GM23338 (cell line): ENCODE measurements around the gene COL4A2. TPM values are rescaled to one million over a fixed set of nuclear protein-coding genes. Genes with fewer than 3 reads are reported as not detected.

ENCODE experiments used
- ATAC-seq: fragments of 200-7000 bp; cut with Tn5 transposase; 3 replicates; pipeline ENCODE4 v1.9.1; 2020
- DNase-seq: peaks from one replicate; pipeline ENCODE4 v3.0.0-alpha.2; 2015; ENCODE audit warnings: low spot score
- H2AFZ ChIP-seq: fragments of 200-600 bp; sonication (generic); 2 replicates; pipeline ENCODE4 v1.8.0; 2016; ENCODE audit warnings: antibody characterized with exemption, mild to moderate bottlenecking, moderate library complexity
- H3F3A ChIP-seq: fragments of 200-600 bp; sonication (generic); replicated peaks from 2 replicates; pipeline ENCODE4 v1.8.0; 2017; ENCODE audit warnings: antibody characterized with exemption, mixed run types, low read depth
- H3K27ac ChIP-seq: fragments of 200-600 bp; sonication (generic); 2 replicates; pipeline ENCODE4 v1.6.1; 2016; ENCODE audit warnings: low read depth
- H3K27me3 ChIP-seq: fragments of 200-600 bp; sonication (generic); 2 replicates; pipeline ENCODE4 v1.8.0; 2016; ENCODE audit warnings: mild to moderate bottlenecking, mixed run types, moderate library complexity; ENCODE audit not compliant: insufficient read depth
- H3K36me3 ChIP-seq: fragments of 200-600 bp; sonication (generic); 2 replicates; pipeline ENCODE4 v1.8.0; 2016; ENCODE audit warnings: mild to moderate bottlenecking; ENCODE audit not compliant: insufficient read depth
- H3K4me1 ChIP-seq: fragments of 200-600 bp; sonication (generic); 2 replicates; pipeline ENCODE4 v1.8.0; 2016; ENCODE audit warnings: mild to moderate bottlenecking, moderate library complexity; ENCODE audit not compliant: insufficient read depth
- H3K4me2 ChIP-seq: fragments of 200-600 bp; sonication (generic); 2 replicates; pipeline ENCODE4 v1.7.1; 2017; ENCODE audit warnings: mixed run types
- H3K4me3 ChIP-seq: fragments of 200-600 bp; sonication (generic); 2 replicates; pipeline ENCODE4 v1.6.1; 2016; ENCODE audit warnings: mixed run types
- H3K79me2 ChIP-seq: fragments of 200-600 bp; sonication (generic); replicated peaks from 2 replicates; pipeline ENCODE4 v1.8.0; 2017; ENCODE audit warnings: mild to moderate bottlenecking; ENCODE audit not compliant: insufficient read depth
- H3K9me2 ChIP-seq: fragments of 200-600 bp; sonication (generic); 2 replicates; pipeline ENCODE4 v1.8.0; 2017; ENCODE audit not compliant: insufficient read depth
- H4K20me1 ChIP-seq: fragments of 200-600 bp; sonication (generic); replicated peaks from 2 replicates; pipeline ENCODE4 v1.8.0; 2017; ENCODE audit warnings: mild to moderate bottlenecking; ENCODE audit not compliant: insufficient read depth
- H3K27ac Mint-ChIP-seq: 2 replicates; pipeline ENCODE4 v1.8.0; 2020; ENCODE audit warnings: inconsistent platforms, mild to moderate bottlenecking, moderate library complexity, mixed read lengths
- H3K27me3 Mint-ChIP-seq: 3 replicates; pipeline ENCODE4 v1.8.0; 2022; ENCODE audit warnings: low read depth, mild to moderate bottlenecking, moderate library complexity, mixed read lengths, inconsistent platforms; ENCODE audit not compliant: insufficient read depth, poor library complexity
- H3K36me3 Mint-ChIP-seq: 3 replicates; pipeline ENCODE4 v1.8.0; 2021; ENCODE audit warnings: low read depth, mild to moderate bottlenecking, inconsistent platforms, moderate library complexity, mixed read lengths
- H3K4me1 Mint-ChIP-seq: 3 replicates; pipeline ENCODE4 v1.8.0; 2020; ENCODE audit warnings: mild to moderate bottlenecking, inconsistent platforms, mixed read lengths
- H3K4me3 Mint-ChIP-seq: 3 replicates; pipeline ENCODE4 v1.8.0; 2021; ENCODE audit warnings: moderate library complexity, mild to moderate bottlenecking, inconsistent platforms, mixed read lengths
- H3K9me3 Mint-ChIP-seq: 3 replicates; pipeline ENCODE4 v1.8.0; 2020; ENCODE audit warnings: moderate library complexity, mild to moderate bottlenecking, inconsistent platforms, mixed read lengths
- CREB1 ChIP-seq: fragments of 250-450 bp; sonication (Bioruptor Pico); IDR thresholded peaks from 2 replicates; pipeline ENCODE4 v1.5.0; 2020; ENCODE audit warnings: low read depth, mild to moderate bottlenecking, moderate library complexity
- CTCF ChIP-seq, 2 experiments: fragments of 200-600 bp in 1 of 2; sonication (generic) in 1 of 2; conservative IDR thresholded peaks; 2 replicates each; pipeline versions ENCODE4 v1.5.1 to v1.6.1; 2016 to 2017; ENCODE audit warnings: antibody characterized with exemption in 2 of 2, low read depth in 2 of 2, mild to moderate bottlenecking in 2 of 2, moderate library complexity in 1 of 2
- ETS1 ChIP-seq: IDR thresholded peaks from 2 replicates; pipeline ENCODE4 v1.6.1; 2016; ENCODE audit warnings: antibody characterized with exemption
- EZH2 ChIP-seq: fragments of 200-600 bp; sonication (generic); IDR thresholded peaks from one replicate; pipeline ENCODE4 v1.8.0; 2017; ENCODE audit warnings: antibody characterized with exemption, mild to moderate bottlenecking, low read depth; ENCODE audit not compliant: unreplicated experiment
- JUNB ChIP-seq: IDR thresholded peaks from one replicate; pipeline ENCODE4 v1.6.1; 2016; ENCODE audit warnings: antibody characterized with exemption; ENCODE audit not compliant: unreplicated experiment
- NANOG ChIP-seq: IDR thresholded peaks from 2 replicates; pipeline ENCODE4 v1.6.1; 2016; ENCODE audit warnings: antibody characterized with exemption, borderline replicate concordance
- POLR2AphosphoS5 ChIP-seq: IDR thresholded peaks from 2 replicates; pipeline ENCODE4 v1.6.1; 2016; ENCODE audit warnings: antibody characterized with exemption, low read depth
- REST ChIP-seq: IDR thresholded peaks from one replicate; pipeline ENCODE4 v1.6.1; 2018; ENCODE audit warnings: antibody characterized with exemption; ENCODE audit not compliant: unreplicated experiment
- STAT1 ChIP-seq: IDR thresholded peaks from one replicate; pipeline ENCODE4 v1.6.1; 2016; ENCODE audit warnings: antibody characterized with exemption; ENCODE audit not compliant: unreplicated experiment
- ZNF114 ChIP-seq: fragments of 250-450 bp; sonication (Bioruptor Pico); IDR thresholded peaks from 2 replicates; pipeline ENCODE4 v1.5.0; 2020; ENCODE audit warnings: mild to moderate bottlenecking, moderate library complexity
- ZNF331 ChIP-seq: fragments of 250-450 bp; sonication (Bioruptor Pico); IDR thresholded peaks from 2 replicates; pipeline ENCODE4 v1.5.0; 2020; ENCODE audit warnings: low read depth, mild to moderate bottlenecking, moderate library complexity
- polyA plus RNA-seq: library from polyadenylated mRNA; unstranded; fragments of >200 nt; fragmentation: Nextera tagmentation; extraction: Ambion mirVana; gene quantifications from 2 replicates; pipeline ENCODE4 v1.2.1, GENCODE V29; 2016
- total RNA-seq: library from RNA; depleted of rRNA; stranded (reverse); fragments of >200 nt; shearing (Covaris generic); gene quantifications from 2 replicates; pipeline ENCODE4 v1.2.3, GENCODE V29; 2014

COL4A2 gene
- total and polyA plus RNA-seq, 2 experiments from 2014 or later: 37.4 to 131 TPM

- TF ChIP-seq REST: no peak
- no peak for TF ChIP-seq CREB1 (CRISPR knock-in tag)
- no peak for TF ChIP-seq NANOG
- TF ChIP-seq ETS1: no peak
- no peak for TF ChIP-seq CTCF (conservative IDR thresholded peaks at IDR 0.05; ENCODE audit: low read depth in 2 of 2)
- TF ChIP-seq ZNF331 (CRISPR knock-in tag): no peak
- TF ChIP-seq ZNF114 (CRISPR knock-in tag): no peak
- no peak for TF ChIP-seq JUNB
- no peak for TF ChIP-seq POLR2AphosphoS5
- TF ChIP-seq EZH2: no peak
- no peak for TF ChIP-seq STAT1
Observed at GRCh38 chr13:110523180-110523579, 216.1 kb downstream of the COL4A2 start (continued).

- Histone ChIP-seq H3K27me3 (no peaks in the 10 kb centered on the region), H4K20me1 (no peaks in the 10 kb centered on the region), H2AFZ (no peak overlapping the region), H3K79me2 (peaks cover 29% of the 10 kb centered on the region), H3K4me1 (peaks cover 13% of the 10 kb centered on the region; the same call in 1 of the 2 replicates), H3K27ac (no peak overlapping the region), H3K4me2 (no peak overlapping the region), H3F3A (no peaks in the 10 kb centered on the region), H3K36me3 (no peaks in the 10 kb centered on the region), H3K4me3 (no peak overlapping the region), H3K9me2 (no peaks in the 10 kb centered on the region)
- ATAC-seq: no peak
- H3K36me3 Mint-ChIP-seq: peaks cover under 1% of the 10 kb centered on the region; the same call in 2 of the 3 replicates
- no peak for DNase-seq
- H3K4me1 Mint-ChIP-seq: peaks cover 38% of the 10 kb centered on the region
- H3K27ac Mint-ChIP-seq: no peak overlapping the region
- peaks cover 14% of the 10 kb centered on the region for H3K27me3 Mint-ChIP-seq
- H3K4me3 Mint-ChIP-seq: no peak overlapping the region
- H3K9me3 Mint-ChIP-seq: no peaks in the 10 kb centered on the region
- no peak for TF ChIP-seq REST
- TF ChIP-seq JUNB: no peak
- no peak for TF ChIP-seq ETS1
- TF ChIP-seq CTCF (conservative IDR thresholded peaks at IDR 0.05; ENCODE audit: low read depth in 2 of 2): no peak
- no peak for TF ChIP-seq NANOG
- no peak for TF ChIP-seq STAT1
- no peak for TF ChIP-seq ZNF114 (CRISPR knock-in tag)
- no peak for TF ChIP-seq ZNF331 (CRISPR knock-in tag)
Observed at GRCh38 chr13:110523838-110524540, 216.9 kb downstream of the COL4A2 start.
